HepG2 (cell line): ENCODE data around the gene SPAG7. TPM values are rescaled to one million over a fixed set of nuclear protein-coding genes. Genes with fewer than 3 reads are reported as not detected.
A peak's percentile ranks its signal among the peaks of the same experiment; 100 is the strongest.

Experiments used
- AGO2 ChIP-seq: fragments of 200-400 bp; formaldehyde crosslinking; optimal IDR thresholded peaks from 2 replicates; pipeline ENCODE3; 2017; ENCODE audit warnings: mild to moderate bottlenecking, low read depth, low read length, moderate library complexity
- ASH2L ChIP-seq: fragments of 300-600, 200-600 bp; sonication (generic); IDR thresholded peaks from 2 replicates; pipeline ENCODE4 v1.7.0; 2017; ENCODE audit warnings: low read depth, mild to moderate bottlenecking, moderate library complexity, mixed read lengths, low read length; ENCODE audit not compliant: insufficient read length
- DNMT1 ChIP-seq: sonication (generic); formaldehyde crosslinking; IDR thresholded peaks from 2 replicates; pipeline ENCODE4 v1.5.1; 2020; ENCODE audit warnings: mild to moderate bottlenecking, missing genetic modification reagents
- GATA4 ChIP-seq: sonication (generic); IDR thresholded peaks from 2 replicates; pipeline ENCODE4 v1.6.1; 2016; ENCODE audit warnings: antibody characterized with exemption, low read depth, borderline replicate concordance
- HNRNPK ChIP-seq: fragments of 200-400 bp; formaldehyde crosslinking; IDR thresholded peaks from 2 replicates; pipeline ENCODE4 v1.6.1; 2018; ENCODE audit warnings: low read length, low read depth, moderate library complexity, mild to moderate bottlenecking; ENCODE audit not compliant: poor library complexity, severe bottlenecking
- KIAA2018 ChIP-seq: sonication (generic); formaldehyde crosslinking; IDR thresholded peaks from 2 replicates; pipeline ENCODE4 v1.5.0; 2020; ENCODE audit warnings: mild to moderate bottlenecking, missing genetic modification reagents, borderline replicate concordance
- NAIF1 ChIP-seq: sonication (generic); formaldehyde crosslinking; IDR thresholded peaks from 2 replicates; pipeline ENCODE4 v1.5.0; 2020; ENCODE audit warnings: mild to moderate bottlenecking, missing genetic modification reagents, borderline replicate concordance
- NFKB2 ChIP-seq: sonication (generic); formaldehyde crosslinking; IDR thresholded peaks from 2 replicates; pipeline ENCODE4 v1.4.0; 2020; ENCODE audit warnings: missing genetic modification reagents, borderline replicate concordance
- PPARG ChIP-seq: conservative IDR thresholded peaks from 2 replicates; pipeline ENCODE4 v1.6.1; 2016; ENCODE audit warnings: missing biosample characterization, missing genetic modification reagents
- SAP130 ChIP-seq: IDR thresholded peaks from 2 replicates; pipeline ENCODE4 v1.6.1; 2016; ENCODE audit warnings: low read depth
- SNAPC2 ChIP-seq: sonication (generic); formaldehyde crosslinking; IDR thresholded peaks from 2 replicates; pipeline ENCODE4 v1.8.1; 2022; ENCODE audit warnings: mild to moderate bottlenecking, missing genetic modification reagents
- SOX5 ChIP-seq: IDR thresholded peaks from 2 replicates; pipeline ENCODE4 v1.6.1; 2016; ENCODE audit warnings: borderline replicate concordance
- TAF15 ChIP-seq: fragments of 200-400 bp; formaldehyde crosslinking; IDR thresholded peaks from one replicate; pipeline ENCODE4 v1.6.1; 2018; ENCODE audit warnings: mild to moderate bottlenecking, low read depth, low read length; ENCODE audit not compliant: poor library complexity, severe bottlenecking
- ZNF253 ChIP-seq: sonication (generic); formaldehyde crosslinking; IDR thresholded peaks from 2 replicates; pipeline ENCODE4 v1.8.0; 2022; ENCODE audit warnings: mild to moderate bottlenecking, missing genetic modification reagents, borderline replicate concordance
- ZNF275 ChIP-seq: sonication (generic); formaldehyde crosslinking; IDR thresholded peaks from 2 replicates; pipeline ENCODE4 v1.8.0; 2022; ENCODE audit warnings: missing genetic modification reagents, mild to moderate bottlenecking, inconsistent platforms, borderline replicate concordance
- ZNF383 ChIP-seq: sonication (generic); formaldehyde crosslinking; IDR thresholded peaks from 2 replicates; pipeline ENCODE4 v1.4.0; 2020; ENCODE audit warnings: missing genetic modification reagents, mild to moderate bottlenecking, borderline replicate concordance
- ZNF543 ChIP-seq: sonication (generic); formaldehyde crosslinking; IDR thresholded peaks from 2 replicates; pipeline ENCODE4 v1.4.0; 2020; ENCODE audit warnings: mild to moderate bottlenecking, missing genetic modification reagents
- ZNF737 ChIP-seq: sonication (generic); formaldehyde crosslinking; IDR thresholded peaks from 2 replicates; pipeline ENCODE4 v1.5.0; 2020; ENCODE audit warnings: missing genetic modification reagents, mild to moderate bottlenecking, borderline replicate concordance
- polyA plus RNA-seq, 8 experiments: library from polyadenylated mRNA; depleted of rRNA in 3 of 8; stranded (reverse) in 7 of 8; unstranded in 1 of 8; fragments of >200 nt; fragmentation: Illumina TruSeq in 4 of 8; extraction: Trizol in 4 of 8; gene quantifications; 2 replicates each; pipeline versions ENCODE4 v1.2.1 to v1.2.3, GENCODE V29; 2011 to 2016; ENCODE audit warnings: low read depth in 4 of 8, missing spikeins in 1 of 8, mixed read lengths in 1 of 8; ENCODE audit not compliant: insufficient read depth in 1 of 8
- total RNA-seq, 5 experiments: library from RNA; depleted of rRNA; stranded (reverse); fragments of >200 nt; fragmentation: Illumina TruSeq; extraction: Trizol; gene quantifications; 2 replicates each; pipeline ENCODE4 v1.2.3, GENCODE V29; 2016; ENCODE audit warnings: low read depth in 1 of 5
- TF ChIP-seq, protein P1 (sequence below): sonication (generic); formaldehyde crosslinking; IDR thresholded peaks from 2 replicates; pipeline ENCODE4 v1.5.0; 2020; ENCODE audit warnings: missing genetic modification reagents

Gene SPAG7
- total and polyA plus RNA-seq, 2 of the 13 experiments (the other 11 are each of a cell fraction or from before 2014, with no cell fraction given), result 51.0 to 59.0 TPM

- TF ChIP-seq DNMT1 (CRISPR knock-in tag), result no peak
- TF ChIP-seq SOX5, result no peak
- TF ChIP-seq, protein P1, sequence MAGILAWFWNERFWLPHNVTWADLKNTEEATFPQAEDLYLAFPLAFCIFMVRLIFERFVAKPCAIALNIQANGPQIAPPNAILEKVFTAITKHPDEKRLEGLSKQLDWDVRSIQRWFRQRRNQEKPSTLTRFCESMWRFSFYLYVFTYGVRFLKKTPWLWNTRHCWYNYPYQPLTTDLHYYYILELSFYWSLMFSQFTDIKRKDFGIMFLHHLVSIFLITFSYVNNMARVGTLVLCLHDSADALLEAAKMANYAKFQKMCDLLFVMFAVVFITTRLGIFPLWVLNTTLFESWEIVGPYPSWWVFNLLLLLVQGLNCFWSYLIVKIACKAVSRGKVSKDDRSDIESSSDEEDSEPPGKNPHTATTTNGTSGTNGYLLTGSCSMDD (CRISPR knock-in tag), result no peak
- no peak for TF ChIP-seq TAF15
- no peak for TF ChIP-seq KIAA2018 (CRISPR knock-in tag)
- peak; percentile 56 for TF ChIP-seq SAP130
- 0 out of 2 replicates have a peak, but pooled peaks have one; percentile 55 for TF ChIP-seq NAIF1 (CRISPR knock-in tag)
- TF ChIP-seq ASH2L, result no peak
- no peak for TF ChIP-seq AGO2
- TF ChIP-seq PPARG (CRISPR knock-in tag), result no peak
- no peak for TF ChIP-seq SNAPC2 (CRISPR knock-in tag)
- no peak for TF ChIP-seq GATA4
- no peak for TF ChIP-seq ZNF383 (CRISPR knock-in tag)
- no peak for TF ChIP-seq ZNF275 (CRISPR knock-in tag)
- peak; percentile 27 for TF ChIP-seq HNRNPK
- TF ChIP-seq ZNF253, result no peak
- TF ChIP-seq NFKB2 (CRISPR knock-in tag), result no peak
- no peak for TF ChIP-seq ZNF737
- no peak for TF ChIP-seq ZNF543
Measured at GRCh38 chr17:4969047-4969550, 1.5 kb upstream of the SPAG7 start (continued).
